RWPE2 (cell line): ENCODE results near the gene OSBPL3.

Experiments used
- ATAC-seq: fragments of 200-7000 bp; cut with Tn5 transposase; 3 replicates; pipeline ENCODE4 v1.9.1; 2021; ENCODE audit warnings: low read depth
- DNase-seq: peaks from one replicate; pipeline ENCODE4 v3.0.0-alpha.2; 2020; ENCODE audit warnings: low spot score
- H3K27ac ChIP-seq: fragments of 450-650 bp; 2 replicates; pipeline ENCODE4 v1.5.1; 2017; ENCODE audit warnings: mild to moderate bottlenecking; ENCODE audit not compliant: poor library complexity, severe bottlenecking
- H3K27me3 ChIP-seq: fragments of 250-450 bp; sonication (Bioruptor Pico); 2 replicates; pipeline ENCODE4 v1.5.1; 2021; ENCODE audit warnings: mild to moderate bottlenecking, moderate library complexity; ENCODE audit not compliant: insufficient read depth, poor library complexity, severe bottlenecking
- H3K36me3 ChIP-seq: fragments of 250-450 bp; sonication (Bioruptor Pico); 2 replicates; pipeline ENCODE4 v1.5.1; 2020; ENCODE audit warnings: low read depth, mild to moderate bottlenecking, moderate library complexity
- H3K4me1 ChIP-seq: fragments of 250-450 bp; sonication (Bioruptor Pico); 2 replicates; pipeline ENCODE4 v1.5.1; 2021; ENCODE audit warnings: mild to moderate bottlenecking, moderate library complexity; ENCODE audit not compliant: insufficient read depth, poor library complexity, severe bottlenecking
- H3K4me3 ChIP-seq: fragments of 250-450 bp; sonication (Bioruptor Pico); 2 replicates; pipeline ENCODE4 v1.5.1; 2021; ENCODE audit warnings: mild to moderate bottlenecking, moderate library complexity; ENCODE audit not compliant: severe bottlenecking
- H3K9me3 ChIP-seq: fragments of 250-450 bp; sonication (Bioruptor Pico); 2 replicates; pipeline ENCODE4 v1.5.1; 2021; ENCODE audit warnings: mild to moderate bottlenecking, moderate library complexity; ENCODE audit not compliant: severe bottlenecking
- TF ChIP-seq, protein P1 (sequence below): fragments of 450-650 bp; IDR thresholded peaks from one replicate; pipeline ENCODE4 v1.5.1; 2017; ENCODE audit warnings: mild to moderate bottlenecking, moderate library complexity; ENCODE audit not compliant: poor library complexity, severe bottlenecking

Gene OSBPL3

DNA sequence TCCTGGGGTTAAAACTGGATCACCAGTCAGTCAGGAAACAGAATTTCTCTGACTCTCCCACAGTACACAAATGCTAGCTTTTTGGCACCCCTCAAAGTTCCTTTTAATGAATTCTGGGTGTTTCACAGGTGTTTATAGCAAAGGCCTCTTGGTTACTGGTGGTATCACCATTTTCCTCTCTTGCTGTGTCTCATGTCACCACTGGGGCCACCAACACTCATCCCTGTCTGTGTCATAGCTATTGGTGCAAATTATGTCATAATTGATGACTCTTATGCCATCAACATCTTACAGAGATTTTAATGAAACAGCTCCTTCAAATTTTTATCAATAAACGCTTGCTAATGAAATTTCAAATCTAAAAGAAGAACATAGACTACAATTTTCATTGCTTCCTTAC, 27.7 kb upstream of the OSBPL3 start:
- H3K4me1 ChIP-seq: peaks cover 3% of the 10 kb centered on the region
- no peak overlapping the region for H3K27ac ChIP-seq
- H3K4me3 ChIP-seq: no peak overlapping the region
- no peak for DNase-seq
- no peak for ATAC-seq
- no peaks in the 10 kb centered on the region for H3K27me3 ChIP-seq
- no peaks in the 10 kb centered on the region for H3K9me3 ChIP-seq
- TF ChIP-seq, protein P1, sequence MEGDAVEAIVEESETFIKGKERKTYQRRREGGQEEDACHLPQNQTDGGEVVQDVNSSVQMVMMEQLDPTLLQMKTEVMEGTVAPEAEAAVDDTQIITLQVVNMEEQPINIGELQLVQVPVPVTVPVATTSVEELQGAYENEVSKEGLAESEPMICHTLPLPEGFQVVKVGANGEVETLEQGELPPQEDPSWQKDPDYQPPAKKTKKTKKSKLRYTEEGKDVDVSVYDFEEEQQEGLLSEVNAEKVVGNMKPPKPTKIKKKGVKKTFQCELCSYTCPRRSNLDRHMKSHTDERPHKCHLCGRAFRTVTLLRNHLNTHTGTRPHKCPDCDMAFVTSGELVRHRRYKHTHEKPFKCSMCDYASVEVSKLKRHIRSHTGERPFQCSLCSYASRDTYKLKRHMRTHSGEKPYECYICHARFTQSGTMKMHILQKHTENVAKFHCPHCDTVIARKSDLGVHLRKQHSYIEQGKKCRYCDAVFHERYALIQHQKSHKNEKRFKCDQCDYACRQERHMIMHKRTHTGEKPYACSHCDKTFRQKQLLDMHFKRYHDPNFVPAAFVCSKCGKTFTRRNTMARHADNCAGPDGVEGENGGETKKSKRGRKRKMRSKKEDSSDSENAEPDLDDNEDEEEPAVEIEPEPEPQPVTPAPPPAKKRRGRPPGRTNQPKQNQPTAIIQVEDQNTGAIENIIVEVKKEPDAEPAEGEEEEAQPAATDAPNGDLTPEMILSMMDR: no peak
- H3K36me3 ChIP-seq: no peaks in the 10 kb centered on the region

DNA sequence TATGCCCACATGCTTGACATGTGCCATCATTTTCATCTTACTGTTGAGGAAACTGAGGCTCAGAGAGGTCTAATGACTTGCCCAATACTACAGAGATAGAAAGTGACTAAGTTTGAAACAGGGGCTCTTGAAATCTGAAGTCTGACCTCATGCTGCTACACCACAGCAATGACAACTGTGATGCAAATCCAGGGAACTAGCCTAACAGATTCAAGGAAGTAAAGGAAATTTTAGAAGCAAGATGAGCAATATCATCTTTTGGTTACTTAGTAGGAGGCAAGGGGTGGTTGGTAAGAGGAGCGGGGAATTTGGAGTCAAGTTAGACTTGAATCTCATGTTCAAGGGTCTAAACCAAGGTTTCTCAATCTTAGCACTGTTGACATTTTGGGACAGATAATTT, 26.3 kb upstream of the OSBPL3 start:
- Histone ChIP-seq H3K27ac (no peak overlapping the region), H3K4me1 (no peaks in the 10 kb centered on the region), H3K9me3 (no peaks in the 10 kb centered on the region), H3K27me3 (no peaks in the 10 kb centered on the region), H3K36me3 (no peaks in the 10 kb centered on the region), H3K4me3 (no peak overlapping the region)
- no peak for ATAC-seq
- TF ChIP-seq, protein P1: no peak
- DNase-seq: no peak

DNA sequence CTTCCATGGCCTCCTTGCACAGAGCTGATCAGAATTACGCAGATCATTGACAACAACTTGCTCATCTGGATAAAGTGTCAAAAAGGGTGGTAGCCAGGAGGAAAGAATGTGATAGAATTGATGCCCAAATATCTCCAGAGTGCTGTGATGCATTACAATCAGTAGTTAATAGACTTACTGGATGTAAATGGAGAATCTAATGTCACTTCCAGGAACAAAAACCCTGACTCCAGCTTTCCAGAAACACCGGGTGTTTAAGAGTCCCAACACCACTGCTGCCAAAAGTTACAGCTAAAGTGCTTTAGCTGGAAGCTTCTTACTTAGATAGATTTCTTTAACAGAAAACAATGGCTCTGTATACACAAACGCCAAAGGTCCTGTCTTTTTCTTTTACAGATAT, 25.7 kb upstream of the OSBPL3 start:
- TF ChIP-seq, protein P1: no peak
- no peak overlapping the region for H3K27ac ChIP-seq
- H3K36me3 ChIP-seq: no peaks in the 10 kb centered on the region
- no peaks in the 10 kb centered on the region for H3K4me1 ChIP-seq
- no peak for DNase-seq
- no peak for ATAC-seq
- H3K27me3 ChIP-seq: no peaks in the 10 kb centered on the region
- H3K9me3 ChIP-seq: no peaks in the 10 kb centered on the region
- no peak overlapping the region for H3K4me3 ChIP-seq

DNA sequence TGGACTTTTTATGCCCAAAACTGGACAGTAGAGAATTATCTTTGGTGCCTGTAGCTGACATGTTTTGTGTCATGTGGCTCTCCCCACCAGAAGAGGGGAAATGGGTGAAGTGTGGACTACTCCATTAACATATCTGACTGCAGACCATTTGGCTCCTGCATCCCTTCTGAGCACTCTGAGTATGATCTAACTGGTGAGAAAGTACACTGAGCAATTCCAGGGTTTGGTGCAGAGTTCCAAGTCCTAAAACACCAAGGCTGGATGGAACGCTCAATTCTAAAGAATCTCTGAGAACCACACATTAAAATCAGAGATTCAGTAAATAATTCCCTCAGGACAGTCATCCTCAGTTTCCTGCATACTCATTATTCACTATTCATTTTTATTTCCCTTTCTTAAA, 22.8 kb upstream of the OSBPL3 start:
- DNase-seq: no peak
- Histone ChIP-seq H3K36me3 (no peaks in the 10 kb centered on the region), H3K27me3 (no peaks in the 10 kb centered on the region), H3K27ac (no peak overlapping the region), H3K4me3 (no peak overlapping the region), H3K9me3 (no peaks in the 10 kb centered on the region), H3K4me1 (no peaks in the 10 kb centered on the region)
- TF ChIP-seq, protein P1: no peak
- ATAC-seq: no peak

DNA sequence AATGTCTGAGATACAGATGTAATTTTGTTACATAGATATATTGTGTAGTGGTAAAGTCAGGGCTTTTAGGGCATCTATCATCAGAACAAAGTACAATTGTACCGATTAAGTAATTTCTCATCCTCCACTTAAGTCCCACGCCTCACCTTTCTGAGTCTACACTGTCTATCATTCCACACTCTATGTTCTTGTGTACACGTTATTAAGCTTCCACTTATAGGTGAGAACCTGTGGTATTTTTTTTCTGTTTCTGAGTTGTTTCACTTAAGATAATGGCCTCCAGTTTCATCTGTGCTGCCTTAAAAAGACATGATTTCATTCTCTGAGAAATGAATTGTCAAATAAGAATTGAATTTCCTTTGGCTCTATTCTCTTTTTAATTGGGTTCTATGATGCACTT, 15.5 kb upstream of the OSBPL3 start:
- no peaks in the 10 kb centered on the region for H3K27me3 ChIP-seq
- TF ChIP-seq, protein P1: no peak
- ATAC-seq: no peak
- no peaks in the 10 kb centered on the region for H3K9me3 ChIP-seq
- no peaks in the 10 kb centered on the region for H3K4me1 ChIP-seq
- no peak overlapping the region for H3K4me3 ChIP-seq
- no peaks in the 10 kb centered on the region for H3K36me3 ChIP-seq
- no peak overlapping the region for H3K27ac ChIP-seq
- DNase-seq: no peak
